Progenitor cell of endocrine pancreas (in vitro differentiated cells): ENCODE results near the gene ST3GAL2. TPM values are rescaled to one million over a fixed set of nuclear protein-coding genes. Genes with fewer than 3 reads are reported as not detected.
A peak's percentile ranks its signal among the peaks of the same experiment; 100 is the strongest.

Source experiments
- DNase-seq: peaks from one replicate; pipeline ENCODE4 v3.0.0; 2021; ENCODE audit warnings: low spot score; ENCODE audit not compliant: unreplicated experiment
- H3K27ac Mint-ChIP-seq: 2 replicates; pipeline ENCODE4 v1.8.0; 2021; ENCODE audit warnings: mild to moderate bottlenecking, moderate library complexity, mixed read lengths
- H3K27me3 Mint-ChIP-seq: 2 replicates; pipeline ENCODE4 v1.8.0; 2021; ENCODE audit warnings: mixed read lengths
- H3K36me3 Mint-ChIP-seq: 2 replicates; pipeline ENCODE4 v1.8.0; 2022; ENCODE audit warnings: mixed read lengths; ENCODE audit not compliant: insufficient read depth
- H3K4me1 Mint-ChIP-seq: 2 replicates; pipeline ENCODE4 v1.8.0; 2021; ENCODE audit warnings: low read depth, mixed read lengths
- H3K4me3 Mint-ChIP-seq: 2 replicates; pipeline ENCODE4 v1.8.0; 2021; ENCODE audit warnings: low read depth, mild to moderate bottlenecking, moderate library complexity, mixed read lengths
- H3K9me3 Mint-ChIP-seq: 2 replicates; pipeline ENCODE4 v1.8.0; 2021; ENCODE audit warnings: low read depth, mixed read lengths
- CTCF ChIP-seq: fragments of 200-600 bp; sonication (generic); IDR thresholded peaks from one replicate; pipeline ENCODE4 v1.5.0; 2021; ENCODE audit warnings: antibody characterized with exemption, mild to moderate bottlenecking; ENCODE audit not compliant: unreplicated experiment
- total RNA-seq: library from RNA; stranded (reverse); gene quantifications from 2 replicates; pipeline ENCODE4 v1.2.1, GENCODE V29; 2021

The ST3GAL2 gene
- total RNA-seq, 1 donor from 2014 or later, result 37.8 TPM

GRCh38 chr16:70421014-70421413 is 17.9 kb downstream of the ST3GAL2 start:
- H3K36me3 Mint-ChIP-seq, result peaks cover 5% of the 10 kb centered on the region
- no peak for DNase-seq
- no peaks in the 10 kb centered on the region for H3K9me3 Mint-ChIP-seq
- TF ChIP-seq CTCF, result no peak
- no peak overlapping the region for H3K4me3 Mint-ChIP-seq
- H3K27me3 Mint-ChIP-seq, result no peaks in the 10 kb centered on the region
- peaks cover 50% of the 10 kb centered on the region for H3K4me1 Mint-ChIP-seq
- no peak overlapping the region for H3K27ac Mint-ChIP-seq

GRCh38 chr16:70419384-70420327 is 19.2 kb downstream of the ST3GAL2 start:
- Mint-ChIP-seq H3K9me3 (no peaks in the 10 kb centered on the region), H3K27ac (peak overlapping the region; percentile 85), H3K4me3 (no peak overlapping the region), H3K4me1 (peaks cover 42% of the 10 kb centered on the region), H3K36me3 (peaks cover 5% of the 10 kb centered on the region), H3K27me3 (no peaks in the 10 kb centered on the region)
- no peak for TF ChIP-seq CTCF
- no peak for DNase-seq

GRCh38 chr16:70418993-70419318 is 19.9 kb downstream of the ST3GAL2 start:
- TF ChIP-seq CTCF, result no peak
- H3K4me1 Mint-ChIP-seq, result peaks cover 44% of the 10 kb centered on the region
- H3K27ac Mint-ChIP-seq, result peak overlapping the region; percentile 85
- no peaks in the 10 kb centered on the region for H3K9me3 Mint-ChIP-seq
- no peaks in the 10 kb centered on the region for H3K27me3 Mint-ChIP-seq
- H3K4me3 Mint-ChIP-seq, result no peak overlapping the region
- peaks cover 5% of the 10 kb centered on the region for H3K36me3 Mint-ChIP-seq
- no peak for DNase-seq

GRCh38 chr16:70418274-70418992 is 20.5 kb downstream of the ST3GAL2 start:
- Mint-ChIP-seq H3K4me3 (no peak overlapping the region), H3K36me3 (peaks cover 5% of the 10 kb centered on the region), H3K9me3 (no peaks in the 10 kb centered on the region), H3K27ac (no peak overlapping the region), H3K4me1 (peaks cover 44% of the 10 kb centered on the region), H3K27me3 (no peaks in the 10 kb centered on the region)
- TF ChIP-seq CTCF, result no peak
- no peak for DNase-seq

- no peak for TF ChIP-seq CTCF
- no peaks in the 10 kb centered on the region for H3K9me3 Mint-ChIP-seq
- H3K27ac Mint-ChIP-seq, result peak overlapping the region; percentile 10
- DNase-seq, result no peak
- peaks cover 2% of the 10 kb centered on the region for H3K36me3 Mint-ChIP-seq
- H3K4me3 Mint-ChIP-seq, result no peak overlapping the region
- H3K4me1 Mint-ChIP-seq, result peaks cover 40% of the 10 kb centered on the region
- no peaks in the 10 kb centered on the region for H3K27me3 Mint-ChIP-seq
Observed at GRCh38 chr16:70417661-70418060, 21.2 kb downstream of the ST3GAL2 start.
